Thyroid gland (tissue), 4 donors: ENCODE data around the gene SLC2A4. TPM values are rescaled to one million over a fixed set of nuclear protein-coding genes. Genes with fewer than 3 reads are reported as not detected.

Experiments used
- small RNA-seq: library from RNA; depleted of rRNA; stranded (forward); fragments of <200 nt; gene quantifications from one replicate; pipeline ENCODE3, GENCODE V24; 2016
- total RNA-seq, 4 donors: library from RNA; depleted of rRNA; stranded (reverse); fragments of >200 nt; gene quantifications; one replicate each; pipeline ENCODE4 v1.2.3, GENCODE V29; 2016

The SLC2A4 gene
- total RNA-seq, 4 donors from 2014 or later: 2.5 to 14.6 (median 3.9) TPM

Small RNA genes lying within 50 kb of the gene (small RNA-seq; reads per million reads assigned to genes)
- not detected for gene AC026954.2
- not detected for gene RF00019

Other genes starting within 250 kb of the SLC2A4 start
- gene SLC16A13, start 245.7 kb upstream of the SLC2A4 start, total RNA-seq: 1 to 10 TPM; 1.2 to 6.7 (median 4.1) TPM
- gene SLC16A11, start 237.6 kb upstream of the SLC2A4 start, total RNA-seq: 10 to 100 TPM in 3 of 4 donors, 1 to 10 TPM in 1; 5.4 to 43.9 (median 18.8) TPM
- 1 to 10 TPM in 3 of 4 donors, under 1 TPM in 1; 0.59 to 3.9 (median 2.1) TPM for gene CLEC10A, start 201.5 kb upstream of the SLC2A4 start, total RNA-seq
- 1 to 10 TPM in 1 of 4 donors, not detected in 3; 1.0 TPM for gene ASGR2, start 166.9 kb upstream of the SLC2A4 start, total RNA-seq
- gene ASGR1, start 102.3 kb upstream of the SLC2A4 start, total RNA-seq: 1 to 10 TPM in 3 of 4 donors, not detected in 1; 3.0 to 6.5 (median 3.3) TPM
- gene DLG4, start 61.9 kb upstream of the SLC2A4 start, total RNA-seq: 10 to 100 TPM in 2 of 4 donors, 1 to 10 TPM in 2; 6.8 to 21.5 (median 12.4) TPM
- gene ACADVL, start 61.8 kb upstream of the SLC2A4 start, total RNA-seq: 1,000 to 10,000 TPM in 1 of 4 donors, 100 to 1,000 TPM in 3; 581 to 1,743 (median 795) TPM
- 10 to 100 TPM; 45.3 to 68.6 (median 49.0) TPM for gene DVL2, start 47.2 kb upstream of the SLC2A4 start, total RNA-seq
- 10 to 100 TPM; 19.8 to 39.5 (median 35.8) TPM for gene PHF23, start 42.3 kb upstream of the SLC2A4 start, total RNA-seq
- 100 to 1,000 TPM; 112 to 840 (median 273) TPM for gene GABARAP, start 39.3 kb upstream of the SLC2A4 start, total RNA-seq
- gene CTDNEP1, start 30.0 kb upstream of the SLC2A4 start, total RNA-seq: 10 to 100 TPM; 35.1 to 70.4 (median 48.4) TPM
- 10 to 100 TPM; 27.4 to 49.0 (median 33.0) TPM for gene ELP5, start 29.5 kb upstream of the SLC2A4 start, total RNA-seq
- 100 to 1,000 TPM; 108 to 161 (median 144) TPM for gene CLDN7, start 19.2 kb upstream of the SLC2A4 start, total RNA-seq
- 1 to 10 TPM; 1.2 to 4.1 (median 2.1) TPM for gene YBX2, start 12.9 kb downstream of the SLC2A4 start, total RNA-seq
- 100 to 1,000 TPM; 135 to 210 (median 144) TPM for gene EIF5A, start 25.9 kb downstream of the SLC2A4 start, total RNA-seq
- 100 to 1,000 TPM in 2 of 4 donors, 10 to 100 TPM in 2; 69.5 to 130 (median 100) TPM for gene GPS2, start 33.6 kb downstream of the SLC2A4 start, total RNA-seq
- gene NEURL4, start 47.6 kb downstream of the SLC2A4 start, total RNA-seq: 10 to 100 TPM; 18.5 to 32.8 (median 22.5) TPM
- 1 to 10 TPM in 3 of 4 donors, under 1 TPM in 1; 0.89 to 7.1 (median 3.8) TPM for gene ACAP1, start 54.8 kb downstream of the SLC2A4 start, total RNA-seq
- gene KCTD11, start 70.4 kb downstream of the SLC2A4 start, total RNA-seq: 10 to 100 TPM in 3 of 4 donors, 1 to 10 TPM in 1; 6.6 to 20.4 (median 18.7) TPM
- gene TMEM95, start 73.4 kb downstream of the SLC2A4 start, total RNA-seq: not detected
- gene TNK1, start 99.4 kb downstream of the SLC2A4 start, total RNA-seq: 10 to 100 TPM; 11.0 to 30.2 (median 15.9) TPM
- gene PLSCR3, start 112.8 kb downstream of the SLC2A4 start, total RNA-seq: 10 to 100 TPM; 18.3 to 21.6 (median 19.9) TPM
- 100 to 1,000 TPM in 1 of 4 donors, 10 to 100 TPM in 3; 27.8 to 133 (median 35.2) TPM for gene TMEM256, start 122.4 kb downstream of the SLC2A4 start, total RNA-seq
- gene NLGN2, start 126.1 kb downstream of the SLC2A4 start, total RNA-seq: 1 to 10 TPM; 2.2 to 6.3 (median 4.7) TPM
- gene SPEM1, start 138.6 kb downstream of the SLC2A4 start, total RNA-seq: not detected
- gene SPEM2, start 143.9 kb downstream of the SLC2A4 start, total RNA-seq: under 1 TPM in 1 of 4 donors, not detected in 3; 0.40 TPM
- not detected for gene SPEM3, start 147.1 kb downstream of the SLC2A4 start, total RNA-seq
- 10 to 100 TPM; 11.3 to 19.4 (median 16.4) TPM for gene TMEM102, start 153.7 kb downstream of the SLC2A4 start, total RNA-seq
- gene FGF11, start 157.8 kb downstream of the SLC2A4 start, total RNA-seq: 10 to 100 TPM in 3 of 4 donors, 1 to 10 TPM in 1; 4.3 to 12.1 (median 10.5) TPM
- gene CHRNB1, start 163.3 kb downstream of the SLC2A4 start, total RNA-seq: 10 to 100 TPM; 13.4 to 29.2 (median 19.8) TPM
- gene ZBTB4, start 197.9 kb downstream of the SLC2A4 start, total RNA-seq: 10 to 100 TPM; 58.5 to 85.2 (median 79.9) TPM
- not detected for gene SLC35G6, start 199.7 kb downstream of the SLC2A4 start, total RNA-seq
- gene POLR2A, start 202.6 kb downstream of the SLC2A4 start, total RNA-seq: 100 to 1,000 TPM in 2 of 4 donors, 10 to 100 TPM in 2; 47.6 to 125 (median 82.2) TPM